ENCODE measurements around the gene ADGRL2.

Gene ADGRL2

DNA sequence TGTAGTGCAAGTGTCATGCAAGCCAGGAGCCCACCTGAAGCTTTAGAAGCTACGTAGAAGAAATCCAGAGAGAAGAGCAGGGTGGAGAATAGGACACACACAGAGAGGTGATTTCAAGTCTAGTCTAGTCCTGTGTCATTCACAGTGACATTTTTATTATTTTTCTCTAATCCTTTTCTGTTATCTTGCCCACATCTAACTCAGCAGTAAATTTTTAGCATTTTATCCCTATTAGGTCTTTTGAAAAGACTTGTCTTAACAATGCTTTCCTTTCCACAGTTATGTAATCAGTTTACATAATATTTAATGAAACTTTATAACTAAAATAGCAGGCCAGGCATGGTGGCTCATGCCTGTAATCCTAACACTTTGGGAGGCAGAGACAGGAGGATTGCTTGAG lies 198.6 kb downstream of the ADGRL2 start:
- no peaks in the 10 kb centered on the region for H3K79me2 ChIP-seq (ENCODE audit: insufficient read depth, low read depth)
- H2AFZ ChIP-seq (ENCODE audit: low read depth): no peak overlapping the region
- H3K4me2 ChIP-seq: no peak overlapping the region
- H3K9ac ChIP-seq: no peak overlapping the region
- H4K20me1 ChIP-seq (ENCODE audit: insufficient read depth): no peaks in the 10 kb centered on the region
- no peaks in the 10 kb centered on the region for H3K27me3 ChIP-seq (ENCODE audit: insufficient read depth, low read depth)
- no peaks in the 10 kb centered on the region for H3K36me3 ChIP-seq (ENCODE audit: insufficient read depth)
- H3K4me3 ChIP-seq (IDR thresholded peaks at IDR 0.05; ENCODE audit: insufficient read depth, low read depth, low read length): no peak overlapping the region
- TF ChIP-seq, protein P1, sequence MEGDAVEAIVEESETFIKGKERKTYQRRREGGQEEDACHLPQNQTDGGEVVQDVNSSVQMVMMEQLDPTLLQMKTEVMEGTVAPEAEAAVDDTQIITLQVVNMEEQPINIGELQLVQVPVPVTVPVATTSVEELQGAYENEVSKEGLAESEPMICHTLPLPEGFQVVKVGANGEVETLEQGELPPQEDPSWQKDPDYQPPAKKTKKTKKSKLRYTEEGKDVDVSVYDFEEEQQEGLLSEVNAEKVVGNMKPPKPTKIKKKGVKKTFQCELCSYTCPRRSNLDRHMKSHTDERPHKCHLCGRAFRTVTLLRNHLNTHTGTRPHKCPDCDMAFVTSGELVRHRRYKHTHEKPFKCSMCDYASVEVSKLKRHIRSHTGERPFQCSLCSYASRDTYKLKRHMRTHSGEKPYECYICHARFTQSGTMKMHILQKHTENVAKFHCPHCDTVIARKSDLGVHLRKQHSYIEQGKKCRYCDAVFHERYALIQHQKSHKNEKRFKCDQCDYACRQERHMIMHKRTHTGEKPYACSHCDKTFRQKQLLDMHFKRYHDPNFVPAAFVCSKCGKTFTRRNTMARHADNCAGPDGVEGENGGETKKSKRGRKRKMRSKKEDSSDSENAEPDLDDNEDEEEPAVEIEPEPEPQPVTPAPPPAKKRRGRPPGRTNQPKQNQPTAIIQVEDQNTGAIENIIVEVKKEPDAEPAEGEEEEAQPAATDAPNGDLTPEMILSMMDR (conservative IDR thresholded peaks at IDR 0.05; ENCODE audit: low read depth, low read length): no peak
- H3K27ac ChIP-seq: no peak overlapping the region
- H3K4me1 ChIP-seq (ENCODE audit: low read depth, poor library complexity, severe bottlenecking): no peaks in the 10 kb centered on the region

DNA sequence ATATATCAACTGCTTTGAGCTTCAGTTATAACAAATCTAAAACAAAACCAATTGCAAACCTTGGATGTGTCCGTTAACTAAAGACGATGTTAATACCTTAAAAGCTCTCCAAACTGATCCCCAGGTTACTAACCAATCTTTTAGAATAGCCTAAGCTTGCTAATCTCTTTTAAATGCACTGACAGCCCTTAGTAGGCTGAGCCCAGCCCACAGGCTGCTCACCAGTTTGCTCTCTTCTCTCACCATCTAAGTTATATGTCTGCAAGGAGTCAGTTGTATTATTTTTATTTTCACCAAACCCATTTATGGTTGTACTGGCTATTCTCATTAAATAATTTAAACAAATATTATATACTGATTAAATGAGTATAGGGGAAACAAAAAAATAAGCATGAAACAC lies 199.5 kb downstream of the ADGRL2 start:
- Histone ChIP-seq H3K27ac (no peak overlapping the region), H3K9ac (no peak overlapping the region), H3K36me3 (ENCODE audit: insufficient read depth) (no peaks in the 10 kb centered on the region), H3K27me3 (ENCODE audit: insufficient read depth, low read depth) (no peaks in the 10 kb centered on the region), H3K4me3 (IDR thresholded peaks at IDR 0.05; ENCODE audit: insufficient read depth, low read depth, low read length) (no peak overlapping the region), H3K4me2 (no peak overlapping the region), H4K20me1 (ENCODE audit: insufficient read depth) (no peaks in the 10 kb centered on the region), H3K4me1 (ENCODE audit: low read depth, poor library complexity, severe bottlenecking) (no peaks in the 10 kb centered on the region), H3K79me2 (ENCODE audit: insufficient read depth, low read depth) (no peaks in the 10 kb centered on the region), H2AFZ (ENCODE audit: low read depth) (no peak overlapping the region)
- TF ChIP-seq, protein P1 (conservative IDR thresholded peaks at IDR 0.05; ENCODE audit: low read depth, low read length): no peak

DNA sequence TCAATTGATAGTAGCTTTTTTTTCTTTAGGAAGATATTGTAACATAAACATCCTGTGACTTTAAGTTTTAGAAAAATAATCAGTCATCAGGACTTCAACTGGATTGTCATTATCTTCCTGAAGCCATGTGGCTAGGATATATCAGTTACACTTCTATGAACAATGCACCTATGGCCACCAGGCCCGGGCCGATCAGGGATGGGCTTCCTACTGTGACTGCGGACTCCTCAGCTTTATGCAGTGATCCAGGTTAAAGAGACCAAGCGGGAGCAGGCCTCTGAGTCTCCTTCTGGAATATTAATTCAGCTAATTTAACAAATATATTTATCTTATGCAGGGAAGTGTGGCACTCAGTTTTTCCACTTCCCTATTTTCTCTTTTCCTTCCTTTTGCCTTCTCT lies 200.6 kb downstream of the ADGRL2 start:
- Histone ChIP-seq H3K4me2 (no peak overlapping the region), H3K36me3 (ENCODE audit: insufficient read depth) (no peaks in the 10 kb centered on the region), H3K4me3 (IDR thresholded peaks at IDR 0.05; ENCODE audit: insufficient read depth, low read depth, low read length) (no peak overlapping the region), H3K27me3 (ENCODE audit: insufficient read depth, low read depth) (no peaks in the 10 kb centered on the region), H4K20me1 (ENCODE audit: insufficient read depth) (no peaks in the 10 kb centered on the region), H3K79me2 (ENCODE audit: insufficient read depth, low read depth) (no peaks in the 10 kb centered on the region), H2AFZ (ENCODE audit: low read depth) (no peak overlapping the region), H3K4me1 (ENCODE audit: low read depth, poor library complexity, severe bottlenecking) (no peaks in the 10 kb centered on the region), H3K9ac (no peak overlapping the region), H3K27ac (no peak overlapping the region)
- TF ChIP-seq, protein P1 (conservative IDR thresholded peaks at IDR 0.05; ENCODE audit: low read depth, low read length): no peak

DNA sequence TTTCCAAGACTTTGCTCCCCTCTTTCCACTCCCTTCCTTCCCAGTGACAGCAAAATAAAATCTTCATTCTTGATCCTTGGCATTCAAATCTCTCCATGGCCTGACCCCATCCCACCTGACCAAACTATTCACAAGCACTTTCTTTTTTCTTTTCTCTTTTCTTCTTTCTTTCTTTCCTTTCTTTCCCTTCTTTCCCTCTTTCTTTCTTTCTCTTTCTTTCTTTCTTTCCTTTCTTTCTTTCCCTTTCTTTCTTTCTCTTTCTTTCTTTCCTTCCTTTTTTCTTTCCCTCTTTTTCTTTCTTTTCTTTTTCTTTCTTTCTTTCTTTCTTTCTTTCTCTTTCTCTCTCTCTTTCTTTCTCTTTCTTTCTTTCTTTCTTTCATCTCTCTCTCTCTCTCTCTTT lies 207.1 kb downstream of the ADGRL2 start:
- H3K79me2 ChIP-seq (ENCODE audit: insufficient read depth, low read depth): no peaks in the 10 kb centered on the region
- no peak overlapping the region for H3K4me2 ChIP-seq
- H3K27me3 ChIP-seq (ENCODE audit: insufficient read depth, low read depth): no peaks in the 10 kb centered on the region
- H3K4me1 ChIP-seq (ENCODE audit: low read depth, poor library complexity, severe bottlenecking): no peaks in the 10 kb centered on the region
- H3K36me3 ChIP-seq (ENCODE audit: insufficient read depth): no peaks in the 10 kb centered on the region
- TF ChIP-seq, protein P1 (conservative IDR thresholded peaks at IDR 0.05; ENCODE audit: low read depth, low read length): no peak
- no peak overlapping the region for H3K27ac ChIP-seq
- H3K9ac ChIP-seq: no peak overlapping the region
- no peak overlapping the region for H2AFZ ChIP-seq (ENCODE audit: low read depth)
- H3K4me3 ChIP-seq (IDR thresholded peaks at IDR 0.05; ENCODE audit: insufficient read depth, low read depth, low read length): no peak overlapping the region
- no peaks in the 10 kb centered on the region for H4K20me1 ChIP-seq (ENCODE audit: insufficient read depth)

Data from KMS-11 (cell line).